Amygdala (tissue), 56 donors: ENCODE results near the gene TSEN54.

Source experiments
- DNase-seq, 56 donors: peaks; one replicate each; lab custom pipeline; 2025; lab: John Stamatoyannopoulos, UW

TSEN54 gene

GRCh38 chr17:75487351-75488070 lies 28.8 kb upstream of the TSEN54 start:
- peak in 6 of 56 donors; percentile 17 to 48 (median 39) for DNase-seq

GRCh38 chr17:75488693-75489510 lies 27.4 kb upstream of the TSEN54 start:
- DNase-seq: peak in 2 of 56 donors; percentile 25 to 38

GRCh38 chr17:75489511-75489955 lies 26.8 kb upstream of the TSEN54 start:
- DNase-seq: no peak

- no peak for DNase-seq
Observed at GRCh38 chr17:75490173-75490743, 26.1 kb upstream of the TSEN54 start.

GRCh38 chr17:75490953-75491649 lies 25.2 kb upstream of the TSEN54 start:
- no peak for DNase-seq

- DNase-seq: no peak
Observed at GRCh38 chr17:75491680-75492079, 24.6 kb upstream of the TSEN54 start.

GRCh38 chr17:75492555-75493168 lies 23.7 kb upstream of the TSEN54 start:
- no peak for DNase-seq

- no peak for DNase-seq
Observed at GRCh38 chr17:75493476-75494129, 22.7 kb upstream of the TSEN54 start.

GRCh38 chr17:75494326-75494877 lies 21.9 kb upstream of the TSEN54 start:
- no peak for DNase-seq

GRCh38 chr17:75496005-75496404 lies 20.3 kb upstream of the TSEN54 start:
- no peak for DNase-seq

GRCh38 chr17:75498039-75498725 lies 18.1 kb upstream of the TSEN54 start:
- DNase-seq: no peak

- DNase-seq: no peak
Observed at GRCh38 chr17:75498726-75499213, 17.6 kb upstream of the TSEN54 start.

- peak in 5 of 56 donors; percentile 18 to 43 (median 31) for DNase-seq
Observed at GRCh38 chr17:75499313-75500022, 16.9 kb upstream of the TSEN54 start.

- no peak for DNase-seq
Observed at GRCh38 chr17:75500419-75501216, 15.7 kb upstream of the TSEN54 start.

GRCh38 chr17:75501378-75502071 lies 14.8 kb upstream of the TSEN54 start:
- DNase-seq: peak in 54 of 56 donors; percentile 25 to 93 (median 80)

GRCh38 chr17:75502072-75502720 lies 14.1 kb upstream of the TSEN54 start:
- DNase-seq: no peak
